ENCODE results near the gene PSMA6. TPM values are rescaled to one million over a fixed set of nuclear protein-coding genes. Genes with fewer than 3 reads are reported as not detected.

PSMA6 gene
- total RNA-seq, 1 donor from 2014 or later: 225 TPM

DNA sequence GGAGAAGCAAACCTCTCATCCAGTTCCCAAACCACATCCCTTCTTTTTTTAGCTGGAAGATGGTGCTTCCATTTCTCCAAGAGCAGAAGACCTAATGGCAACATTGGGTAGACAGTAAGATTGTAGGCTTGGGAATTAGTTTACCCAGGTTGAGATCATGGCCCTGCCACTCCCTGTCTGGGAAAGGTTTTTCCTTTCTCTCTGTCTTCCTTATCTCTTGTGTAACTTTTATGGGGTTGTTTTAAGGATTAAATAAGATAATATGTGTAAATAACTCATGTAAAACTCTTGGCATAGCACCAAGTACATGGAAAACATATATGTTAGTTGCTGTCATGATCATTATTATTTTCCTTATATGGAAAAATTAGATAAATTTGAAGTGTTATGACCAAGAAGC is 23.2 kb upstream of the PSMA6 start:
- Histone ChIP-seq H3K79me2 (ENCODE audit: insufficient read depth, low read length) (no peaks in the 10 kb centered on the region), H4K20me1 (ENCODE audit: insufficient read depth, low read length) (no peaks in the 10 kb centered on the region), H3K27ac (ENCODE audit: low read depth, low read length) (no peak overlapping the region), H3K4me3 (ENCODE audit: insufficient read depth, low read depth, low read length) (no peak overlapping the region), H2AFZ (ENCODE audit: low read depth, low read length) (no peak overlapping the region), H3K4me2 (ENCODE audit: low read length) (no peak overlapping the region), H3K4me1 (ENCODE audit: insufficient read depth, low read length) (no peaks in the 10 kb centered on the region), H3K27me3 (ENCODE audit: insufficient read depth, low read length) (no peaks in the 10 kb centered on the region), H3K9me3 (ENCODE audit: insufficient read depth, low read depth, low read length) (no peaks in the 10 kb centered on the region), H3K9ac (ENCODE audit: low read length) (no peak overlapping the region), H3K36me3 (ENCODE audit: insufficient read depth, low read length) (peaks cover 3% of the 10 kb centered on the region)
- no peak for DNase-seq (ENCODE audit: low read depth)
- Mint-ChIP-seq H3K9me3 (ENCODE audit: unreplicated experiment) (no peaks in the 10 kb centered on the region), H3K27me3 (ENCODE audit: low read depth, unreplicated experiment) (no peaks in the 10 kb centered on the region), H3K4me1 (ENCODE audit: low read depth, unreplicated experiment) (no peaks in the 10 kb centered on the region), H3K4me3 (ENCODE audit: unreplicated experiment) (no peak overlapping the region), H3K36me3 (ENCODE audit: low read depth, unreplicated experiment) (peaks cover 11% of the 10 kb centered on the region), H3K27ac (ENCODE audit: unreplicated experiment) (no peak overlapping the region)
- TF ChIP-seq, protein P1, sequence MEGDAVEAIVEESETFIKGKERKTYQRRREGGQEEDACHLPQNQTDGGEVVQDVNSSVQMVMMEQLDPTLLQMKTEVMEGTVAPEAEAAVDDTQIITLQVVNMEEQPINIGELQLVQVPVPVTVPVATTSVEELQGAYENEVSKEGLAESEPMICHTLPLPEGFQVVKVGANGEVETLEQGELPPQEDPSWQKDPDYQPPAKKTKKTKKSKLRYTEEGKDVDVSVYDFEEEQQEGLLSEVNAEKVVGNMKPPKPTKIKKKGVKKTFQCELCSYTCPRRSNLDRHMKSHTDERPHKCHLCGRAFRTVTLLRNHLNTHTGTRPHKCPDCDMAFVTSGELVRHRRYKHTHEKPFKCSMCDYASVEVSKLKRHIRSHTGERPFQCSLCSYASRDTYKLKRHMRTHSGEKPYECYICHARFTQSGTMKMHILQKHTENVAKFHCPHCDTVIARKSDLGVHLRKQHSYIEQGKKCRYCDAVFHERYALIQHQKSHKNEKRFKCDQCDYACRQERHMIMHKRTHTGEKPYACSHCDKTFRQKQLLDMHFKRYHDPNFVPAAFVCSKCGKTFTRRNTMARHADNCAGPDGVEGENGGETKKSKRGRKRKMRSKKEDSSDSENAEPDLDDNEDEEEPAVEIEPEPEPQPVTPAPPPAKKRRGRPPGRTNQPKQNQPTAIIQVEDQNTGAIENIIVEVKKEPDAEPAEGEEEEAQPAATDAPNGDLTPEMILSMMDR (IDR thresholded peaks at IDR 0.05; ENCODE audit: insufficient read depth, low read depth, low read length): no peak
- no peak for TF ChIP-seq EZH2 (IDR thresholded peaks at IDR 0.05; ENCODE audit: insufficient read depth, low read length)
- no peak for FAIRE-seq

DNA sequence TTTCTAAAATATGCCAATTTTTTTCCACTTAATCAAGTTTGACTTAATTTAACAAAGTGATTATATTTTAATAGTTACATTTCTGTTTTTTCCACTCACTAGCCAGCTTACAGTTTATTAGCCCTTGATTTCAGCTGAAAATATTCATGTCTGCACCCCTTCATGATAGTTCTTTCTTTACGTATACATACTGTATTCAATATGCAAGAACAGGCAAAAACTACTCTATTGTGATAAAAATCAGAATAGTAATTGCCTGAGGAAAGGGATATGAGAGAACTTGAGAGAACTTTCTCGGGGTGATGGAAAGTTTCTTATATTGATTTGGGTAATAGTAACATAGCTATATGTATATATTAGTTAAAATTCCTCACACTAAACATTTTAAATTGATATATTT is 17.4 kb upstream of the PSMA6 start:
- H3K4me1 ChIP-seq (ENCODE audit: insufficient read depth, low read length): no peaks in the 10 kb centered on the region
- Mint-ChIP-seq H3K27ac (ENCODE audit: unreplicated experiment) (no peak overlapping the region), H3K36me3 (ENCODE audit: low read depth, unreplicated experiment) (peaks cover 14% of the 10 kb centered on the region), H3K9me3 (ENCODE audit: unreplicated experiment) (no peaks in the 10 kb centered on the region), H3K4me1 (ENCODE audit: low read depth, unreplicated experiment) (no peaks in the 10 kb centered on the region), H3K27me3 (ENCODE audit: low read depth, unreplicated experiment) (no peaks in the 10 kb centered on the region), H3K4me3 (ENCODE audit: unreplicated experiment) (no peak overlapping the region)
- DNase-seq (ENCODE audit: low read depth) (no peak), FAIRE-seq (no peak)
- H3K27ac ChIP-seq (ENCODE audit: low read depth, low read length): no peak overlapping the region
- no peaks in the 10 kb centered on the region for H3K9me3 ChIP-seq (ENCODE audit: insufficient read depth, low read depth, low read length)
- H4K20me1 ChIP-seq (ENCODE audit: insufficient read depth, low read length): no peaks in the 10 kb centered on the region
- no peaks in the 10 kb centered on the region for H3K27me3 ChIP-seq (ENCODE audit: insufficient read depth, low read length)
- H3K4me2 ChIP-seq (ENCODE audit: low read length): no peak overlapping the region
- TF ChIP-seq EZH2 (IDR thresholded peaks at IDR 0.05; ENCODE audit: insufficient read depth, low read length): no peak
- no peak overlapping the region for H3K9ac ChIP-seq (ENCODE audit: low read length)
- peaks cover 12% of the 10 kb centered on the region for H3K36me3 ChIP-seq (ENCODE audit: insufficient read depth, low read length)
- H3K4me3 ChIP-seq (ENCODE audit: insufficient read depth, low read depth, low read length): no peak overlapping the region
- H2AFZ ChIP-seq (ENCODE audit: low read depth, low read length): no peak overlapping the region
- H3K79me2 ChIP-seq (ENCODE audit: insufficient read depth, low read length): no peaks in the 10 kb centered on the region

DNA sequence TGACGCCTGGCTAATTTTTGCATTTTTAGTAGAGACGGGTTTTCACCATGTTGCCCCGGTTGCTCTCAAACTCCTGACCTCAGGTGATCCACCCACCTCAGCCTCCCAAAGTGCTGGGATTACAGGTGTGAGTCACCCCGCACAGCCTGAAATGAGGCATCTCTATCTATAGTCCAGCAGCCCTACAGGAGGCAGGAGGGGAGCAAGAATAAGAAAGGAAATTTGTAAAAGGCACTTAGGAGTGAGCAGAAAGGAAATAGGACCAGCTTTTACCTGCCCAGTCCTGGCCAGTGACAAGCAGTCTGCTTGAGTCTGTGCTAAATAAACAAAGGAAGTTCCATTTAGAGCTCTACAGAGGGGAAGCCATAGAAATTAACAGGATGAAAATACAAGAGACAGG is 15.0 kb upstream of the PSMA6 start:
- H3K4me3 ChIP-seq (ENCODE audit: insufficient read depth, low read depth, low read length): no peak overlapping the region
- no peaks in the 10 kb centered on the region for H3K79me2 ChIP-seq (ENCODE audit: insufficient read depth, low read length)
- Mint-ChIP-seq H3K4me3 (ENCODE audit: unreplicated experiment) (no peak overlapping the region), H3K9me3 (ENCODE audit: unreplicated experiment) (no peaks in the 10 kb centered on the region), H3K36me3 (ENCODE audit: low read depth, unreplicated experiment) (peaks cover 14% of the 10 kb centered on the region), H3K4me1 (ENCODE audit: low read depth, unreplicated experiment) (no peaks in the 10 kb centered on the region), H3K27me3 (ENCODE audit: low read depth, unreplicated experiment) (no peaks in the 10 kb centered on the region), H3K27ac (ENCODE audit: unreplicated experiment) (no peak overlapping the region)
- H3K4me2 ChIP-seq (ENCODE audit: low read length): no peak overlapping the region
- H3K4me1 ChIP-seq (ENCODE audit: insufficient read depth, low read length): no peaks in the 10 kb centered on the region
- H3K9ac ChIP-seq (ENCODE audit: low read length): no peak overlapping the region
- TF ChIP-seq, protein P1 (IDR thresholded peaks at IDR 0.05; ENCODE audit: insufficient read depth, low read depth, low read length): no peak
- TF ChIP-seq EZH2 (IDR thresholded peaks at IDR 0.05; ENCODE audit: insufficient read depth, low read length): no peak
- H3K27ac ChIP-seq (ENCODE audit: low read depth, low read length): no peak overlapping the region
- H3K9me3 ChIP-seq (ENCODE audit: insufficient read depth, low read depth, low read length): no peaks in the 10 kb centered on the region
- no peak for FAIRE-seq
- no peak for DNase-seq (ENCODE audit: low read depth)
- H2AFZ ChIP-seq (ENCODE audit: low read depth, low read length): no peak overlapping the region
- H3K36me3 ChIP-seq (ENCODE audit: insufficient read depth, low read length): peaks cover 9% of the 10 kb centered on the region
- H4K20me1 ChIP-seq (ENCODE audit: insufficient read depth, low read length): no peaks in the 10 kb centered on the region
- H3K27me3 ChIP-seq (ENCODE audit: insufficient read depth, low read length): no peaks in the 10 kb centered on the region
